Activated naive CD8-positive, alpha-beta T cell (primary cell): ENCODE measurements around the gene GNPTG.

Experiments
- H3K27ac Mint-ChIP-seq: one replicate; pipeline ENCODE4 v1.8.0; 2021; ENCODE audit warnings: mixed read lengths
- H3K27me3 Mint-ChIP-seq: one replicate; pipeline ENCODE4 v1.8.0; 2021; ENCODE audit warnings: mixed read lengths
- H3K36me3 Mint-ChIP-seq: one replicate; pipeline ENCODE4 v1.8.0; 2021; ENCODE audit warnings: mixed read lengths
- H3K4me1 Mint-ChIP-seq: one replicate; pipeline ENCODE4 v1.8.0; 2021; ENCODE audit warnings: low read depth, mixed read lengths
- H3K4me3 Mint-ChIP-seq: one replicate; pipeline ENCODE4 v1.8.0; 2021; ENCODE audit warnings: mild to moderate bottlenecking, mixed read lengths
- H3K9me3 Mint-ChIP-seq: one replicate; pipeline ENCODE4 v1.8.0; 2021; ENCODE audit warnings: low read depth, mixed read lengths

The GNPTG gene

DNA sequence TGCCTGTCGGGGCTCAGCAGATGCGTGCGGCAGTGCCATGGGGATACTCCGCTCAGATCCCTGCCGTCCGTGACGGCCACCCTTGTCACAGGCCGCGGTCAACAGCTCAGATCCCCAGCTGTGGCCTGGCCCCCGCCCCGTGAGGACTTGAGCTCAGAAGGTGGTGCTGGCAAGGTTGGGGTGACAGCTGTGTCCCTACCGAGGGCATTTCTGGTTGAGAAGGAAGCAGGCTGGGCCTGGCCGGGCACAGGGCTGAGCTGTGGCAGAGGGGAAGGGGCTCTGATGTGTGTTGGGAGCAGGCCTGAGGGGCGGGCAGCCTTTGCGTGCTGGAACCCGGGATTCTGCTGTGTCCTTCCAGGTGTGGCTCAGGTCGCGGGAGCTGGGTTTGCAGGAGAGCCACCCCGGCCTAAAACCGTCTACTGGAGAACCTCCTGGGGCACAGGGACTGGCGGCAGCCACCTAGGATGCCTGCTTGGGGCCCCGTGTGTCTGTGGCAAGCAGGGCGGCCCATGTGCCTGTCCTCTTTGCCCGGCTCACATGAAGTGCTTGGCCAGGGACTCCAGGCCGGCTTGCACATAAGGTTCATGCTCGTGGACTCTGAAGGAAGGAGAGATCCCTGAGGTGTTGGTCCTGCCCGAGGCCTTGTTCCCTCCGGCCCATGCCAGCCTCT is 37.2 kb upstream of the GNPTG start:
- Mint-ChIP-seq H3K4me1 (peaks cover 28% of the 10 kb centered on the region), H3K4me3 (no peak overlapping the region), H3K36me3 (peaks cover 2% of the 10 kb centered on the region), H3K9me3 (no peaks in the 10 kb centered on the region), H3K27me3 (no peaks in the 10 kb centered on the region), H3K27ac (peak overlapping the region; percentile 54)

GRCh38 chr16:1315081-1316032 is 36.4 kb upstream of the GNPTG start:
- H3K27me3 Mint-ChIP-seq: no peaks in the 10 kb centered on the region
- no peaks in the 10 kb centered on the region for H3K36me3 Mint-ChIP-seq
- H3K4me3 Mint-ChIP-seq: no peak overlapping the region
- no peak overlapping the region for H3K27ac Mint-ChIP-seq
- no peaks in the 10 kb centered on the region for H3K9me3 Mint-ChIP-seq
- peaks cover 25% of the 10 kb centered on the region for H3K4me1 Mint-ChIP-seq

- Mint-ChIP-seq H3K27me3 (no peaks in the 10 kb centered on the region), H3K4me1 (peaks cover 22% of the 10 kb centered on the region), H3K36me3 (no peaks in the 10 kb centered on the region), H3K4me3 (no peak overlapping the region), H3K9me3 (no peaks in the 10 kb centered on the region), H3K27ac (peak overlapping the region; percentile 61)
These were observed 35.7 kb upstream of the GNPTG start for GRCh38 chr16:1316033-1316405.

- Mint-ChIP-seq H3K4me3 (no peak overlapping the region), H3K27ac (no peak overlapping the region), H3K27me3 (no peaks in the 10 kb centered on the region), H3K9me3 (no peaks in the 10 kb centered on the region), H3K36me3 (no peaks in the 10 kb centered on the region), H3K4me1 (peaks cover 14% of the 10 kb centered on the region)
These were observed 34.1 kb upstream of the GNPTG start for GRCh38 chr16:1317479-1318267.

DNA sequence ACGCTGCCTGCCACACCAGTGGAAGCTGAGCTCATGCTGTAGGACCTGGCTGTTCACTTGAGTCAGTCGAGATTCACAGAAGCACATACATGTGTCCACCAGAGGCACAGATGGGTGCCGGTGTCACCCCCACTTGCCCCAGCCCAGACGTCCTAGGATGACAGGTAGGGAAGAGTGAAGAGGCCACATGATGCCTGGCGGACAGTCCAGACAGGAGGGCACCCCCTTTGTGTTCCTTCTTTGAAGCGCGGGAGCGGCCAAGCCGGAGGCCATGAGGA is 33.5 kb upstream of the GNPTG start:
- no peak overlapping the region for H3K27ac Mint-ChIP-seq
- H3K27me3 Mint-ChIP-seq: no peaks in the 10 kb centered on the region
- H3K36me3 Mint-ChIP-seq: no peaks in the 10 kb centered on the region
- H3K4me1 Mint-ChIP-seq: peaks cover 8% of the 10 kb centered on the region
- no peaks in the 10 kb centered on the region for H3K9me3 Mint-ChIP-seq
- no peak overlapping the region for H3K4me3 Mint-ChIP-seq

GRCh38 chr16:1319041-1319440 is 32.7 kb upstream of the GNPTG start:
- no peaks in the 10 kb centered on the region for H3K36me3 Mint-ChIP-seq
- H3K27ac Mint-ChIP-seq: no peak overlapping the region
- H3K27me3 Mint-ChIP-seq: no peaks in the 10 kb centered on the region
- no peak overlapping the region for H3K4me3 Mint-ChIP-seq
- H3K4me1 Mint-ChIP-seq: peaks cover 8% of the 10 kb centered on the region
- H3K9me3 Mint-ChIP-seq: no peaks in the 10 kb centered on the region

DNA sequence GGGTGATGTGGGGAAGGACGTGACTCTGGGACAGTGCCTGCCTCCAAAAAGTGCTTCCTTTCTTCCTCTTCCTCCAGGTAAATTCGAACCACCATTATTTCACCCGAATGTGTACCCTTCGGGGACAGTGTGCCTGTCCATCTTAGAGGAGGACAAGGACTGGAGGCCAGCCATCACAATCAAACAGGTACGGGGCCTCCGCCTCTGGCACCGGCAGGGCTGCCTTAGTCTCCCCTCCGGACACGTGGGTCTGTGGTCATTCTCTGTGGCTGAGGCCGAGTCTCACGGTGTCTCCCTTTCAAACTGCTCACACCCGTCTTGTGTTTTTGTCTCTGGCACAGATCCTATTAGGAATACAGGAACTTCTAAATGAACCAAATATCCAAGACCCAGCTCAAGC is 31.6 kb upstream of the GNPTG start:
- H3K27me3 Mint-ChIP-seq: no peaks in the 10 kb centered on the region
- H3K36me3 Mint-ChIP-seq: no peaks in the 10 kb centered on the region
- no peak overlapping the region for H3K4me3 Mint-ChIP-seq
- H3K9me3 Mint-ChIP-seq: no peaks in the 10 kb centered on the region
- peaks cover 3% of the 10 kb centered on the region for H3K4me1 Mint-ChIP-seq
- H3K27ac Mint-ChIP-seq: no peak overlapping the region

DNA sequence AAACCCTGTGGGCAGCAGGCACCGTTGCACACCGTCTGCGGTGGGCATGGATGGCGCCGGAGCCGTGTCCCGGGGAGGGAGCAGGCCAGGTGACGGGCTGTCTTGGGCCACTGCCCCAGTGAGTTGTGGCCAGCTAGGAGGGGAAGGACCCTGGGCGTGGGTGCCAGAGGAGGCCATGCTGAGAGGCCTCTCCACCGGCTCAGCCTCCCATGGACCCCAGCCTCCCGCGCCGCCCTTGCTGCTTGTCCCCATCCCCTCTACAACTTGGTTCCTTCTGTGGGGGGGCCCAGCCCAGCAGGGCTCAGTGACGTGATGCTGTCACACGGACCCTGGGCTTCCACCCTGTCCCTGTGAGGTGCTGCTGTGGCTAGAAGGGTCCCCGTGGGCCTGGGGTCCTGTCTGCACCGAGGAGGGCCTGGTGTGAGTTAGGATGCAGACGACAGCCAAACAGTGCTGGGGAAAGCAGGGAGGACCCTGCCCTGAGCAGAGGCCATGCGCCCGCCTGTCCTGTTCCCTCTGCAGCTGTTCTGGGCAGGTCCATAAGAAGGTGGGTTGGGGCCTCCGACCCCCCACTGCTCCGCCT is 31.0 kb upstream of the GNPTG start:
- H3K4me1 Mint-ChIP-seq: no peaks in the 10 kb centered on the region
- H3K36me3 Mint-ChIP-seq: no peaks in the 10 kb centered on the region
- H3K4me3 Mint-ChIP-seq: no peak overlapping the region
- no peaks in the 10 kb centered on the region for H3K9me3 Mint-ChIP-seq
- no peaks in the 10 kb centered on the region for H3K27me3 Mint-ChIP-seq
- no peak overlapping the region for H3K27ac Mint-ChIP-seq

- Mint-ChIP-seq H3K36me3 (no peaks in the 10 kb centered on the region), H3K27ac (no peak overlapping the region)
These were observed 29.3 kb upstream of the GNPTG start for GRCh38 chr16:1322407-1322806.

DNA sequence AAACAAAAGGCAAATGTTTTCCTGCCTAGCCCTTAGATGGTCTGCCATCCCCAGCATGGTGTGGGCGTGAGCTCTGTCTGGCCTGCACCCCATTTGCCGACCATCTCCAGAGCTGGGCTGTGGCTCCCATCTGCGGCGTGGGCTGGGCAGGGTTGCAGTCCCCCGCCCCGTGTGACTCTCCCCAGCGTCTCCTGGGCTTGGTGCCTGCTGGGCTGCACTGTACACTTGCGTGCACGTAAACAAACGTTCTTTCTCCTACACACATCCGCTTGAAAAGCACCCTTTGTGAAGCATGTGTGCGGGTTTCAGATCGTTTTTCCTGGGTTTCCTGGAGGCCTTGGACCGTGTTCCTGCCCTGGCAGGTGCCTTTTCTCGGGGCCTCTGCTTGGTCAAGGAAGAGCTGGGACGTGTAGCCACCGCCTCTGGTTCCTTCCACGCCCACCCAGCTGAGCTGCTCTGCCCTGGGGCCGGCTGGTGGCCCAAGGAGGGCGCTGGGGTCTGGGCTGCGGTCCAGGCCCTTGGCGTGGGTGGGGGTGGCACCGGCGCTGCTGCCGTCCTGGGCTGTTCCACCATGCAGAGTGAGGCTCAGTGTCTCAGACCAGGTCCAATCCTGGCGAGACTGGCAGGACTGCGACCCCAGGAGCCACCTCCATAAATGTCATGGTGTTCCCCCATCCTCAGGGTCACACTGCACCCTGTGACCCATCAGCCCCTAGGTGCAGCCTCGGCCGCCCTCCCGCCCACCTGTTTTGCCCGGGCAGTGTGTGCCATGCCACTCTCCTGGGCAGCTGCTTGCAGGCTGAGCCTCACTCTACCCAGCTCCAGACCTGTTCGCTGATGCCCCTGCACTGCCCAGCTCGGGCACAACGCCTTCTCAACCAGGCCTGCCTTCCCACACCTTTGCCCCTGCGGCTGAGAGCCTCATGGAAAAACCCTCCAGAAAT is 28.2 kb upstream of the GNPTG start:
- Mint-ChIP-seq H3K27me3 (no peaks in the 10 kb centered on the region), H3K4me1 (no peaks in the 10 kb centered on the region), H3K36me3 (no peaks in the 10 kb centered on the region), H3K4me3 (no peak overlapping the region), H3K9me3 (no peaks in the 10 kb centered on the region), H3K27ac (no peak overlapping the region)

More at GRCh38 chr16:1322407-1322806, 29.3 kb upstream of the GNPTG start:
- no peaks in the 10 kb centered on the region for H3K27me3 Mint-ChIP-seq
- no peaks in the 10 kb centered on the region for H3K4me1 Mint-ChIP-seq
- no peak overlapping the region for H3K4me3 Mint-ChIP-seq
- H3K9me3 Mint-ChIP-seq: no peaks in the 10 kb centered on the region

GRCh38 chr16:1324286-1324826 is 27.4 kb upstream of the GNPTG start:
- H3K27ac Mint-ChIP-seq: no peak overlapping the region
- no peak overlapping the region for H3K4me3 Mint-ChIP-seq
- no peaks in the 10 kb centered on the region for H3K27me3 Mint-ChIP-seq
- H3K9me3 Mint-ChIP-seq: no peaks in the 10 kb centered on the region
- H3K4me1 Mint-ChIP-seq: no peaks in the 10 kb centered on the region
- H3K36me3 Mint-ChIP-seq: no peaks in the 10 kb centered on the region

- Mint-ChIP-seq H3K27me3 (no peaks in the 10 kb centered on the region), H3K4me3 (no peak overlapping the region), H3K9me3 (no peaks in the 10 kb centered on the region), H3K27ac (no peak overlapping the region), H3K36me3 (no peaks in the 10 kb centered on the region), H3K4me1 (no peaks in the 10 kb centered on the region)
These were observed 26.5 kb upstream of the GNPTG start for GRCh38 chr16:1325261-1325660.

DNA sequence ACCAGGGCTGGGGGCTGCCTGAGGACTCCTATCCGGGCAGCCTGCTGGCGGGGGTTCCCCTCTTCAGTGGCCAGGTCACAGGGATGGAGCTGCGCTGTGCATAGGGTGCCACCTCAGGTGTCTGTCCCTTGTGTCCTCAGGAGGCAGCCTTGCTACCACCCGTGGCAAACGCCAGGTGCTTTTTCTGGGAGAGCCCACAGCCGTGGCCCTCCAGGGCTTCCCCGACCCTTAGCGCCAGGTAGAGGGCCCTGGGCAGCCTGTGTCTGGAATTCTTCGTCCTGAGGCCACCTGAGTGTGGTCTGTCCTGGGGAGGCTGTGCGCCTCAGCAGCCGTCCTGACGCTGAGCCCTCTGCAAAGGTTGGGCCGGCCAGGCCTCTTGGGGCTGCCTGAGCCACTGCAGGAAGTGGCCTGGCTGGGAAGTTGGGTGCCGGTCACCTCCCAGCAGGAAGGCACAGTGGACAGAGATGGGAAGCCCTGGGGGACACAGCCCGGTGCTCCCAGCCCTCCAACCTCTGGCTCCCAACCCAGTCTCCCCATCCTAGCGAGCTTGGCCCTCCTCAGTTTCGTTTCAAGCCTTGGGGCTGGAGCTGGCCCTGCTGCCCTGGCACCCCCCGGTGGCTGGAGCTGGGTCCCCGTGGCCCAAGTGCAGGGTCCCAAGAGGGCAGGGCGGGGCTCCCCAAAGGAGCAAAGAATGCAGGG is 25.9 kb upstream of the GNPTG start:
- no peak overlapping the region for H3K27ac Mint-ChIP-seq
- H3K4me3 Mint-ChIP-seq: no peak overlapping the region
- H3K36me3 Mint-ChIP-seq: no peaks in the 10 kb centered on the region
- no peaks in the 10 kb centered on the region for H3K27me3 Mint-ChIP-seq
- no peaks in the 10 kb centered on the region for H3K4me1 Mint-ChIP-seq
- no peaks in the 10 kb centered on the region for H3K9me3 Mint-ChIP-seq
